Tongue (tissue), 2 donors: ENCODE data around the gene OAF. TPM values are rescaled to one million over a fixed set of nuclear protein-coding genes. Genes with fewer than 3 reads are reported as not detected.
"Not testable (repeated sequence)": the region's sequence is repeated elsewhere in the genome, so short reads cannot be mapped to it uniquely, and the experiment has no call there.

Experiments
- DNase-seq: peaks from one replicate; pipeline ENCODE4 v3.0.0-alpha.2; 2015
- total RNA-seq: library from RNA; depleted of rRNA; stranded (reverse); fragments of >200 nt; gene quantifications from one replicate; pipeline ENCODE4 v1.2.3, GENCODE V29; 2014

The OAF gene
- total RNA-seq, 1 donor from 2014 or later: 43.3 TPM

GRCh38 chr11:120241277-120241676 lies 30.4 kb downstream of the OAF start:
- no peak for DNase-seq

GRCh38 chr11:120243221-120243620 lies 32.4 kb downstream of the OAF start:
- no peak for DNase-seq

- DNase-seq: no peak
Observed at GRCh38 chr11:120244476-120245365, 33.9 kb downstream of the OAF start.

- no peak for DNase-seq
Observed at GRCh38 chr11:120245434-120245833, 34.6 kb downstream of the OAF start.

GRCh38 chr11:120248551-120249278 lies 37.9 kb downstream of the OAF start:
- DNase-seq: no peak

- no peak for DNase-seq
Observed at GRCh38 chr11:120249279-120250262, 38.7 kb downstream of the OAF start.

- not testable (repeated sequence) for DNase-seq
Observed at GRCh38 chr11:120253377-120253776, 42.5 kb downstream of the OAF start.

GRCh38 chr11:120254788-120255518 lies 44.1 kb downstream of the OAF start:
- no peak for DNase-seq

- no peak for DNase-seq
Observed at GRCh38 chr11:120255519-120255866, 44.7 kb downstream of the OAF start.

GRCh38 chr11:120256178-120256577 lies 45.3 kb downstream of the OAF start:
- no peak for DNase-seq

GRCh38 chr11:120256779-120257178 lies 45.9 kb downstream of the OAF start:
- DNase-seq: no peak

- DNase-seq: no peak
Observed at GRCh38 chr11:120257346-120257745, 46.5 kb downstream of the OAF start.

- DNase-seq: no peak
Observed at GRCh38 chr11:120258661-120259060, 47.8 kb downstream of the OAF start.

GRCh38 chr11:120259241-120259640 lies 48.4 kb downstream of the OAF start:
- no peak for DNase-seq

- no peak for DNase-seq
Observed at GRCh38 chr11:120259988-120260565, 49.2 kb downstream of the OAF start.

GRCh38 chr11:120260616-120261015 lies 49.8 kb downstream of the OAF start:
- DNase-seq: no peak

GRCh38 chr11:120261321-120261720 lies 50.5 kb downstream of the OAF start:
- no peak for DNase-seq

GRCh38 chr11:120261931-120262330 lies 51.1 kb downstream of the OAF start:
- no peak for DNase-seq

- no peak for DNase-seq
Observed at GRCh38 chr11:120267319-120267718, 56.5 kb downstream of the OAF start.

- peak; percentile 36 for DNase-seq
Observed at GRCh38 chr11:120268686-120269085, 57.9 kb downstream of the OAF start.

- DNase-seq: no peak
Observed at GRCh38 chr11:120270386-120270785, 59.6 kb downstream of the OAF start.
